Measurements from ENCODE around the gene CNTNAP1.
"Not testable (repeated sequence)": the region's sequence is repeated elsewhere in the genome, so short reads cannot be mapped to it uniquely, and the experiment has no call there.

The CNTNAP1 gene

DNA sequence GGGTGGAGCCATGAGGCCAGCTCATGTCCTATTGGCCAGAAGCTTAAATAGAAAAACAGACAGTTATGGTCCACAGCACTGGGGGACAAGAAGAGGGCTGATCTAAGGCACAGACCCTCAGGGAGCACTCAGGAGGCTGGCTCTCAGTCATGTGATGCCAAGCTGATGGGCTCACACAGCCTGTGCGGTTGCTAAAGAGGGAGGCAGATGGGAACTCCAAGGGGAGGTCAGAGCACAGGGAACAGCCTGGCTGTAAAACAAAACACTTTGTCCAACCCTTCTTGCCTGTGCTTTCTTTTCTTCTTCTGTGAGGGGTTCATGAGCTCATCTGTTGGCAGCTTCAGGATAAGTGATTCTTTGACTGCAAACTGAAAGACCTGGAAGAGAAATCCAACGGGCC lies 27.2 kb downstream of the CNTNAP1 start:
- ATAC-seq (no peak), DNase-seq (no peak)
- Mint-ChIP-seq H3K36me3 (ENCODE audit: low read depth) (peaks cover 60% of the 10 kb centered on the region), H3K27ac (no peak overlapping the region), H3K9me3 (no peaks in the 10 kb centered on the region), H3K27me3 (no peaks in the 10 kb centered on the region), H3K4me3 (no peak overlapping the region), H3K4me1 (peaks cover 22% of the 10 kb centered on the region)

DNA sequence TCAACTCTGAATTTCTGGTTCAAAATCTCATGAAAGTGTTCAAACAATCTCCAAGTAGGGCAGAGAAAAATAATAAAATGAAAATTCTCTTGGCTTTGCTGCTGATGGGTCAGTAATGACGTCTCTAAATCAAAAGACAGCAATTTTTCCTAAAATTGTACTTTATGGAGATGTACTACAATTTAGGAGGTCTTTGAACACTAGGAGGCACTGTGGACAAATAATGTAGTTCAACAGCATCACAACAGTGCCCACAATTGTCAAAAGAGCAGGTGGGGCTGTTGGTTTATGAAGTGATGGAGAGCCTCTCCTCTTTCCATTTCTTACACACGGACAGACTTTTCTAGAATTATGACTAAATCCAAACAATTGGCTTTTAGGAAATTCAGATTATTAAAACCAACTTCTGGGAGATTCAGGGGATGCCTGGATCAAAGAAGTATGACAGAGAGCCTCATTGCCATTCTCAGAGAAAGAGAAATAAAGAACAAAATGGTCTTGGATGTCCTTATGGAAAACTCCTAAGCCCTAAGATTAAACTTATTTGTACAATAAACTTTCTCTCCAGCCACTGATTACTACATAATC lies 38.8 kb downstream of the CNTNAP1 start:
- no peaks in the 10 kb centered on the region for H3K27me3 Mint-ChIP-seq
- peaks cover 34% of the 10 kb centered on the region for H3K36me3 Mint-ChIP-seq (ENCODE audit: low read depth)
- H3K27ac Mint-ChIP-seq: peak overlapping the region; percentile 15
- H3K4me1 Mint-ChIP-seq: no peaks in the 10 kb centered on the region
- peak; percentile 73 for ATAC-seq
- H3K4me3 Mint-ChIP-seq: no peak overlapping the region
- DNase-seq: no peak
- no peaks in the 10 kb centered on the region for H3K9me3 Mint-ChIP-seq

DNA sequence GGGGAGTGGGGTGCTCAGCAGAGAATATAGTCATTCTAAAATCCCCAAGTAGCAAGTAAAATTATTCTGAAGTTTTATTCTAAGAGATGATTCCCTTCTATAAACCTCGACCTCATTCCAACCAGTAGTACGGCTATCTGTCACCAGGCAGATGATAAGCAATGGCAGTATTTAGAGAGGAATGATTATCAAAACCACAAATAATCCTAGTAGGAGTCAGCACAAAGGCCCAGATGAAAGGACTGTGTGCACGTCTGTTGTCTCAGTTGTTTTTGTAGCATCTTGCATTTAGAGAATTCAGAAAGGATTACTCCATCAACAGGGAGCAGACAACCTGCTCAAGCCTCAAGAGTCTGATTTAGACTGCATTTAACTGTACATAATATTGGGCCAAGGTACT lies 41.3 kb downstream of the CNTNAP1 start:
- DNase-seq: no peak
- Mint-ChIP-seq H3K36me3 (ENCODE audit: low read depth) (peaks cover 25% of the 10 kb centered on the region), H3K4me1 (no peaks in the 10 kb centered on the region), H3K9me3 (no peaks in the 10 kb centered on the region), H3K27ac (no peak overlapping the region), H3K27me3 (no peaks in the 10 kb centered on the region), H3K4me3 (no peak overlapping the region)
- no peak for ATAC-seq

DNA sequence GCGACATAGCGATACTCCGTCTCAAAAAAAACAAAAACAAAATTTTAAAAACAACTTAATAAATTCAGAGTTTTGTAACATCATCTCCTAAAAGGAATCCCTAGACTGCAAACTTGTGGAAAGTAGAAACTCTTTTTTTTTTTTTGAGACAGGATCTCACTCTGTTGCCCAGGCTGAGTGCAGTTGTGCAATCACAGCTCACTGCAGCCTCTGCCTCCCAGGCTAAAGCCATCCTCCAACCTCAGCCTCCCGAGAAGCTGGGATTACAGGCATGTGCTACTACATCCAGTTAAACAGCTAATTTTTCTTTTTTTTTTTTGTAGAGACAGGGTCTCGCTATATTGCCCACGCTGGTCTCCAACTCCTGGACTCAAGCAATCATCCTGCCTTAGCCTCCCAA lies 42.8 kb downstream of the CNTNAP1 start:
- no peaks in the 10 kb centered on the region for H3K4me1 Mint-ChIP-seq
- no peak overlapping the region for H3K27ac Mint-ChIP-seq
- H3K4me3 Mint-ChIP-seq: no peak overlapping the region
- H3K27me3 Mint-ChIP-seq: no peaks in the 10 kb centered on the region
- DNase-seq: no peak
- ATAC-seq: no peak
- no peaks in the 10 kb centered on the region for H3K9me3 Mint-ChIP-seq
- H3K36me3 Mint-ChIP-seq (ENCODE audit: low read depth): peaks cover 22% of the 10 kb centered on the region

DNA sequence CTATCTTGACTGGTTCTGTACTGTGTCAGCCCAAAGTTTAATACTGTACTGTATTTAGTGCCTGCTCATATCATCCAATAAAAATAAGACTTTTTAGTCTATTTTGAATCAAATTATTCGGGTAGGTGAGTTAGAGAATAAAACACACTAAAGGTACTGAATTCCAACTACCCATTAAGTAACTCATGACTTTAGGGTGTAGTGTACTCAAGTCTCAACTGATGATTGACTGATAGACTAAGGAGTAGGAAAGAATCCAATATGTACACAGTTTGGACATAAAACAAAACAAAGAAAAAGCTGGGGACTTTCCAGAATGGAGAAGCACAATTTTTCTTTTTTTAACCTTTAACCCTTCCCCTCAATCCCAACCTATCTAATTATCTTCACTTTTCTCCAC lies 58.4 kb downstream of the CNTNAP1 start:
- DNase-seq (no peak), ATAC-seq (no peak)
- Mint-ChIP-seq H3K36me3 (ENCODE audit: low read depth) (no peaks in the 10 kb centered on the region), H3K27me3 (peaks cover 6% of the 10 kb centered on the region), H3K4me1 (peaks cover 18% of the 10 kb centered on the region), H3K9me3 (no peaks in the 10 kb centered on the region), H3K27ac (no peak overlapping the region), H3K4me3 (no peak overlapping the region)

DNA sequence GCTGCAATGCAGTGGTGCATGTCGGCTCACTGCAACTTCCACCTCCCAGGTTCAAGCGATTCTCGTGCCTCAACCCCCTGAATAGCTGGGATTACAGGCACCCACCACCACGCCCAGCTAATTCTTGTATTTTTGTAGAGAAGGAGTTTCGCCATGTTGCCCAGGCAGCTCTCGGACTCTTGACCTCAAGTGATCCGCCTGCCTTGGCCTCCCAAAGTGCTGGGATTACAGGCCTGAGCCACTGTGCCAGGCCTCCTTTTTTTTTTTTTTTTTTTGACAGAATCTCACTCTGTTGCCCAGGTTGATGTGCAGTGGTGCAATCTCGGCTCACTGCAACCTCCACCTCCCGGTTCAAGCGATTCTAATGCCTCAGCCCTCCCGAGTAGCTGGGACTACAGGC lies 60.6 kb downstream of the CNTNAP1 start:
- not testable (repeated sequence) for H3K4me3 Mint-ChIP-seq; H3K9me3 Mint-ChIP-seq; ATAC-seq; H3K36me3 Mint-ChIP-seq (ENCODE audit: low read depth); DNase-seq; H3K27me3 Mint-ChIP-seq
- peak overlapping the region; percentile 46 for H3K27ac Mint-ChIP-seq
- H3K4me1 Mint-ChIP-seq: peaks cover 18% of the 10 kb centered on the region

DNA sequence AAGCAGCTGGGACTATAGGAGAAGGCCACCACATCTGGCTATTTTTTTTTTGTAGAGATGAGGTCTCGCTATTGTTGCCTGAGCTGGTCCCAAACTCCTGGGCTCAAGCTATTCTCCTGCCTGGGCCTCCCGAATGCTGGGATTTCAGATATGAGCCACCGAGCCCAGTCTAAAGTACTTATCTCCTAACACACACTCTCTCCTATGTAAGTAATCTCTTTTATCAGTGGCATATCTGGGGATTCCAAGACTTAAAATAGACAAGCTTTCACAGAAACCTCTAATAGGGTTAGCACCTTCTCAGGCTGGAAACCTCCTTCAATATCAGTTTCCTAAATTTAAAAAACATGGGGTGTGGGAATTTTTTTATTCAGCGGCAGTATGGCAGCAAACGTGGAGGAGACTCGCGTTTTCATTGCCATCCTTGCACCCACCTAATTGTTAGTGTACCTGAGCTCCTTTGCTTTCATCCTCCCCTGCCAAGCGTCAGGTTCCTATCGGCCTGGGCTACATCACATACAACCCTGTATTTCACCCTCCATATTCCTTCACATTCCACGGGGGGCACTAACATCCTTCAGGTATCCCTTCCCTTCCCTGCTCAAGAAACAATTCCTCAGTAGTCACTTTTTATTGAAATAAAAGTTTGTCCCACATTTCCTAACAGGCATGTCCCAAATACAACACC lies 61.4 kb downstream of the CNTNAP1 start:
- no peaks in the 10 kb centered on the region for H3K9me3 Mint-ChIP-seq
- H3K27ac Mint-ChIP-seq: peak overlapping the region; percentile 95
- H3K36me3 Mint-ChIP-seq (ENCODE audit: low read depth): no peaks in the 10 kb centered on the region
- no peak for DNase-seq
- peaks cover 11% of the 10 kb centered on the region for H3K27me3 Mint-ChIP-seq
- no peak for ATAC-seq
- H3K4me1 Mint-ChIP-seq: peaks cover 18% of the 10 kb centered on the region
- H3K4me3 Mint-ChIP-seq: peak overlapping the region; percentile 91

DNA sequence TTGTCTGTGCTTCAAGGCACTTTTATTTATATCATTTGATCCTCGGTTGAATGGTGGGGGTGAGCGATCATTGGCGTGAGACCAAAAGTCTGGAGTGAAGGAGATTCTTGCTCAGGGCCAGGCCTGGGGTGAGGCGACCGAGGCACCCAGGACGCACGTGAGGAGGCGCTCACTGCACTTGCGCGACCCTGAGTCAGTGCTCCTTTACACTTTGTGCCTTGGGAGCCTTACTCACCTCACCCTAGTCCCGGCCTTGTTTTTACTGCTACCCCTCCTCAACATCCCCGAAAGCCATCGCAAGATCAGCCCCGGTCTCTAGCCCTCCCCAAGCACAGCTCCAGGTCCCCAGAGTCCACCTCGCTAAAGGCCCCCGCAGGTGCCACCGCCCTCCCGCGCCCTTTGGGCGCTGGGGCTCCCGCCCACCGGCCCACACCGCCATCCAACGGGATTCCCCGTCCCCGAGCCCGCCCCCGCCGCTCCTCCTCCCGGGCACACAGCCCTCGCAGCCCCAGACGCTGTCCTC lies 62.0 kb downstream of the CNTNAP1 start:
- peaks cover 18% of the 10 kb centered on the region for H3K4me1 Mint-ChIP-seq
- peak; percentile 90 for ATAC-seq
- H3K27me3 Mint-ChIP-seq: peaks cover 16% of the 10 kb centered on the region
- H3K9me3 Mint-ChIP-seq: no peaks in the 10 kb centered on the region
- H3K36me3 Mint-ChIP-seq (ENCODE audit: low read depth): no peaks in the 10 kb centered on the region
- peak; percentile 75 for DNase-seq
- H3K27ac Mint-ChIP-seq: peak overlapping the region; percentile 95
- H3K4me3 Mint-ChIP-seq: peak overlapping the region; percentile 91

DNA sequence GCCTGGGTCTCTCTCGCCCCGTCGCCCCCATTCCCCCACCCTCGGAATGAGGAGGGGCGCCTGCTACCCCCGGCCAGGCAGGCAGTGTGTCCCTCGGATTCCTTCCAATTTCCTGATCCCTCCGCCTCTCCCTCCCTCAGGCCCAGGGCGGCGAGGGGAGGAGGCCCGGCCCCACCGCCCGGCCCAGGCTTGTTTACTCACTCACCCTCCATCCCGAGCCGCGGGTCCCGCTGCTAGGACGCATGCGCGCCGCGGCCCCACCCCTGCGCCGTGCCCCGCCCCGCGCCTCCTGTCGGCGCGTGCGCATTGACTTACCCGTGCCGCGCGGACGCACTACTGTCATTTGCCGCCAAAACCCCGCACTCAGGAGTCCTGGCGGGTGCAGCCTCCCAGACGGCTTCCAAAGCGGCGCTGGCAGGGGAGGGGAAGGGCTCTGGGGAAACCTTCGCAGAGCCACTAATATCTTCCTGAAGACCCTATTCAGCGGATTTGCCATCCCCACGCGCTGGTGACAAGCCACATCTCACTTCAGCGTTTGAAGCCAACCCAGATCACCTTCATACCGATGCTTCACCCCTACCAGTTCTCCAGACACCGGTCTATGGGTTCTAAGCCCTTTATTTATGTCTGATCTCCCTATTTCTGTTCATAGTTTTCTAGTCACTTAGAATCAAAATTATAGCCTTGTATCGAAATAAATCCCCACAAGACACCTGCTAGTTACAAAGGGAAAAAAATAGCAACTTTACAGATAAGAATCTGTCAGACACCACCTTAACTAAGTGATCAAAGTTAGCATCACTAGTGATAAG lies 62.7 kb downstream of the CNTNAP1 start, which contains the start of gene EZH1:
Gene EZH1, minus strand, starts transcription at position 235 of the 812 bp plus-strand sequence. CDS start 16,099 bp downstream, outside the sequence.
- Mint-ChIP-seq H3K4me1 (peaks cover 18% of the 10 kb centered on the region), H3K36me3 (ENCODE audit: low read depth) (no peaks in the 10 kb centered on the region), H3K27me3 (peaks cover 18% of the 10 kb centered on the region), H3K9me3 (no peaks in the 10 kb centered on the region), H3K27ac (peak within 1 kb of the TSS; percentile 95), H3K4me3 (peak within 1 kb of the TSS; percentile 91)
- peak; percentile 87 for ATAC-seq
- peak; percentile 91 for DNase-seq

DNA sequence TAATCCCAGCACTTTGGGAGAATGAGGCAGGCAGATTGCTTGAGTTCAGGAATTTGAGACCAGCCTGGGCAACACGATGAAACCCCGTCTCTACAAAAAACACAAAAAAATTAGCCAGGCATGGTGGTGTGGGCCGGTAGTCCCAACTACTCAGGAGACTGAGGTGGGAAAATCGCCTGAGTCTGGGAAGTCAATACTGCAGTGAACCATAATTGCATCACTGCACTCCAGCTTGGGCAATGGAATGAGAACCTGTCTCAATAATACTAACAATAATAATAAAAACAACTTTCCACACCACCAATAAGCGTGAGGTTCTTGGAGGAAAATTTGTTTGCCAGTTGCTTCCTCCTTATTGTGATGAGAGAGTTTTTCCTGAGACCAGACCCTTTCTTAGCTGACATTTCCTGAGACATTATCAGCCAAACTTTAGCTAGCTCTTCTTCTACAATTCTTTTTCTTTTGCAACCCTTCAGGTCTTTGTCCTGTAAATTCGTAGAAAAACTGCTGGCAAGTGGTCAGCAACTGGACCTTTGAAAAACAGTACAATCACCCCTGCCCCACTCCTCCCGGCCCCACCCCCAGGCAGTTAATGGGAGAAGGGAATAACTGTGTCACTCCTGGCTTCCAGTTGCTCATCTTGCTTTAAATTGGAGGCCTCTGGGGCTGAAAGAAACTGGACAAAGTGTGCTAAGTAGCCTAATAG lies 66.0 kb downstream of the CNTNAP1 start:
- ATAC-seq (no peak), DNase-seq (no peak)
- H3K9me3 Mint-ChIP-seq: no peaks in the 10 kb centered on the region
- H3K4me1 Mint-ChIP-seq: peaks cover 15% of the 10 kb centered on the region
- peaks cover 31% of the 10 kb centered on the region for H3K27me3 Mint-ChIP-seq
- no peak overlapping the region for H3K27ac Mint-ChIP-seq
- no peak overlapping the region for H3K4me3 Mint-ChIP-seq
- no peaks in the 10 kb centered on the region for H3K36me3 Mint-ChIP-seq (ENCODE audit: low read depth)

DNA sequence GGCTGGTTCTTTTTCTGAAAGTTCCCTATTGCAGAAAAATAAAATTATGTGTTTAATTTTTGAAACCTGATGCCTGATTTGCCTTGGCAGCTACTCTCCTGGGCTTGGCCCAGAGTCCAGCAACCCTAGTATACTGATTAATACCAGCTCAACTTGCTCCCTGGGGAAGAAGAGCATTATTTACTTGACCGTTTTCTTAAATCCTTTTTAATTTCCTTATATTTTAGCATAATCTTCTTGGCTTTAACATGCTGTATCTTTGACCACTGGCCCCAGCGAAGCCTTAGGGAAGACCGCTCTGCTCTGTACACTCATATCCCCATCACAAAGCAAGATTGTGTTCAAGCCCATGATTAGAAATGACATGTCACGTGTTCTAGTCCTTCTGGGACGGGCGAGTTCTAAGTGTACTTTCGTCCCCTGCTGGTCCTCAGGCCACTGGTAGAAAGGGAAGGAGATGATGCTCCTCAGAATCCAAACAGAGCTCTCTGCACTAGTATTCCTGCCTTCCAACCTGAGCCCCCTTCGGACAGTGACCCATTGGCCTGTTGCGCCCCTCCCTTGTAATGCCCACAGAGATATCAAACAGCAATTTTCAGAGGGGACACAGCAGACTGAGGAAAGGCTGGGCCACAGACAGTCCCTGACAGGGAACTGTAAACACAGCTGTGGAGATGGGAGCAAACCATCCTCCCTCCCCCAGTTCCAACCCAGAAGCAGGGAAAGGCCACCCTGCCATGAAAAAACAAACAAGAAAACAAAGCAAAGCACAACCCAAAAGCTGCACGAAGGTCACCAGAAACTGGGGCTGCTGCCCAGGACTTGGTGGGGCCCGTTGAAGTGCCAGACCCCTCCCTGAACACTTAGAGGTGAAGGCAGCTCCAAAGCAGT lies 66.8 kb downstream of the CNTNAP1 start:
- Mint-ChIP-seq H3K27me3 (peaks cover 33% of the 10 kb centered on the region), H3K4me1 (peaks cover 8% of the 10 kb centered on the region), H3K4me3 (no peak overlapping the region), H3K9me3 (no peaks in the 10 kb centered on the region), H3K36me3 (ENCODE audit: low read depth) (no peaks in the 10 kb centered on the region), H3K27ac (no peak overlapping the region)
- DNase-seq: no peak
- no peak for ATAC-seq

All from activated naive CD8-positive, alpha-beta T cell treated with anti-CD3 and anti-CD28 coated beads, Interleukin-2, amount 50 U/mL, for 24 hours (primary cell).